IMR-90 (cell line): ENCODE data around the gene KIAA0825. TPM values are rescaled to one million over a fixed set of nuclear protein-coding genes. Genes with fewer than 3 reads are reported as not detected.

Source experiments
- ATAC-seq: fragments of 200-7000 bp; cut with Tn5 transposase; 2 replicates; pipeline ENCODE4 v1.9.1; 2020; ENCODE audit warnings: low read depth, mild to moderate bottlenecking, moderate library complexity
- BruUV-seq: library from RNA; stranded (reverse); fragments of 400-500 nt; replicated peaks from 2 replicates; lab custom pipeline; 2021; lab: Mats Ljungman, UMichigan
- CTCF ChIA-PET: fragments of 300-600 bp; formaldehyde crosslinking; extraction: SDS; loops from one replicate; lab custom pipeline; 2021; ENCODE audit warnings: antibody characterized with exemption; lab: Yijun Ruan, JAX
- POLR2A ChIA-PET: fragments of 300-600 bp; sonication (Branson Sonifier 250); formaldehyde crosslinking; loops from one replicate; lab custom pipeline; 2022; ENCODE audit warnings: antibody characterized with exemption; ENCODE audit not compliant: unreplicated experiment; lab: Charles Lee
- DNase-seq: peaks from one replicate; pipeline ENCODE4 v3.0.0; 2013
- H2AFZ ChIP-seq: replicated peaks from 2 replicates; pipeline ENCODE3; 2013; ENCODE audit warnings: low read length, mild to moderate bottlenecking; ENCODE audit not compliant: poor library complexity
- H2AK5ac ChIP-seq: 2 replicates; pipeline ENCODE4 v1.6.1; 2013; ENCODE audit warnings: low read depth, low read length, inconsistent platforms
- H2AK9ac ChIP-seq: replicated peaks from 2 replicates; pipeline ENCODE3; 2013; ENCODE audit warnings: mild to moderate bottlenecking, low read depth, low read length, moderate library complexity; ENCODE audit not compliant: poor library complexity
- H2BK120ac ChIP-seq: 2 replicates; pipeline ENCODE4 v1.6.1; 2013; ENCODE audit warnings: low read depth, low read length, inconsistent platforms
- H2BK15ac ChIP-seq: 3 replicates; pipeline ENCODE4 v1.6.1; 2013; ENCODE audit warnings: low read depth, low read length, inconsistent platforms
- H2BK20ac ChIP-seq: 2 replicates; pipeline ENCODE4 v1.6.1; 2013; ENCODE audit warnings: low read depth, mild to moderate bottlenecking, inconsistent platforms, low read length, moderate library complexity
- H2BK5ac ChIP-seq: 2 replicates; pipeline ENCODE4 v1.6.1; 2013; ENCODE audit warnings: mild to moderate bottlenecking, low read depth, low read length, inconsistent platforms; ENCODE audit not compliant: poor library complexity, severe bottlenecking
- H3K14ac ChIP-seq: replicated peaks from 2 replicates; pipeline ENCODE4 v1.6.1; 2013; ENCODE audit warnings: low read depth, low read length, inconsistent platforms
- H3K18ac ChIP-seq: 2 replicates; pipeline ENCODE4 v1.6.1; 2013; ENCODE audit warnings: low read depth, low read length, control low read depth
- H3K23ac ChIP-seq: 2 replicates; pipeline ENCODE4 v1.6.1; 2013; ENCODE audit warnings: low read depth, low read length, inconsistent platforms
- H3K27ac ChIP-seq: 2 replicates; pipeline ENCODE4 v1.5.1; 2013; ENCODE audit warnings: mild to moderate bottlenecking, control low read depth, low read length; ENCODE audit not compliant: insufficient read depth
- H3K27me3 ChIP-seq: 2 replicates; pipeline ENCODE4 v1.6.1; 2013; ENCODE audit warnings: low read length; ENCODE audit not compliant: control insufficient read depth, insufficient read depth
- H3K36me3 ChIP-seq: 2 replicates; pipeline ENCODE4 v1.6.1; 2013; ENCODE audit warnings: low read length, mixed read lengths; ENCODE audit not compliant: control insufficient read depth, insufficient read depth
- H3K4ac ChIP-seq: 2 replicates; pipeline ENCODE4 v1.6.1; 2013; ENCODE audit warnings: low read depth, low read length, inconsistent platforms
- H3K4me1 ChIP-seq: 2 replicates; pipeline ENCODE4 v1.6.1; 2013; ENCODE audit warnings: low read length, mixed read lengths; ENCODE audit not compliant: control insufficient read depth, insufficient read depth
- H3K4me2 ChIP-seq: 2 replicates; pipeline ENCODE4 v1.6.1; 2013; ENCODE audit warnings: low read depth, mild to moderate bottlenecking, control low read depth, low read length, moderate library complexity
- H3K4me3 ChIP-seq: 2 replicates; pipeline ENCODE4 v1.5.1; 2013; ENCODE audit warnings: low read depth, mild to moderate bottlenecking, control low read depth, low read length, moderate library complexity; ENCODE audit not compliant: insufficient read depth
- H3K56ac ChIP-seq: 2 replicates; pipeline ENCODE4 v1.6.1; 2013; ENCODE audit warnings: low read length, inconsistent platforms; ENCODE audit not compliant: insufficient read depth; ENCODE audit errors: extremely low read depth
- H3K79me1 ChIP-seq, 2 experiments: 2 replicates each; pipeline ENCODE4 v1.6.1; 2013; ENCODE audit warnings: low read length in 2 of 2, inconsistent platforms in 1 of 2, low read depth in 1 of 2
- H3K9ac ChIP-seq: 2 replicates; pipeline ENCODE4 v1.6.1; 2013; ENCODE audit warnings: low read depth, low read length, control low read depth
- H3K9me1 ChIP-seq: 2 replicates; pipeline ENCODE4 v1.6.1; 2013; ENCODE audit warnings: low read length, inconsistent platforms; ENCODE audit not compliant: insufficient read depth
- H3K9me3 ChIP-seq: 2 replicates; pipeline ENCODE4 v1.6.1; 2013; ENCODE audit warnings: low read length; ENCODE audit not compliant: control insufficient read depth, insufficient read depth
- H4K20me1 ChIP-seq: 2 replicates; pipeline ENCODE4 v1.6.1; 2013; ENCODE audit warnings: low read length, inconsistent platforms; ENCODE audit not compliant: insufficient read depth
- H4K5ac ChIP-seq: 2 replicates; pipeline ENCODE4 v1.6.1; 2013; ENCODE audit warnings: mild to moderate bottlenecking, low read depth, low read length, control low read depth
- H4K8ac ChIP-seq, 2 experiments: 2 replicates each; pipeline ENCODE4 v1.6.1; 2013; ENCODE audit warnings: low read depth in 2 of 2, low read length in 2 of 2, control low read depth in 1 of 2, inconsistent platforms in 1 of 2
- H4K91ac ChIP-seq: 2 replicates; pipeline ENCODE4 v1.6.1; 2013; ENCODE audit warnings: low read depth, low read length, inconsistent platforms; ENCODE audit not compliant: insufficient read depth
- FOS ChIP-seq: fragments of 150-350 bp; IDR thresholded peaks from 2 replicates; pipeline ENCODE4 v1.6.1; 2016; ENCODE audit warnings: low read depth, low read length
- MAZ ChIP-seq: IDR thresholded peaks from 2 replicates; pipeline ENCODE4 v1.6.1; 2012; ENCODE audit warnings: low read depth, mild to moderate bottlenecking, low read length, improper control_type of control experiment, moderate library complexity, borderline replicate concordance
- MXI1 ChIP-seq: IDR thresholded peaks from 2 replicates; pipeline ENCODE4 v1.6.1; 2012; ENCODE audit warnings: low read depth, mild to moderate bottlenecking, low read length, moderate library complexity, borderline replicate concordance
- RAD21 ChIP-seq: IDR thresholded peaks from 2 replicates; pipeline ENCODE4 v1.6.1; 2012; ENCODE audit warnings: low read length, improper control_type of control experiment
- dilution Hi-C: fragments of 300-500 bp; cut with HindIII; formaldehyde crosslinking; loops from one replicate; pipeline ENCODE4 v1.14.3; 2018; ENCODE audit warnings: low sequenced_read_pairs; ENCODE audit not compliant: unreplicated experiment
- in situ Hi-C: fragments of 300-500 bp; cut with MboI; formaldehyde crosslinking; loops from 3 replicates; pipeline ENCODE4 v1.14.3; 2019; ENCODE audit warnings: low sequenced_read_pairs, inconsistent platforms, mixed read lengths
- intact Hi-C: fragments of 100-400 bp; cut with micrococcal nuclease; formaldehyde crosslinking; loops from 2 replicates; pipeline ENCODE4 v1.10.0; 2022
- polyA plus RNA-seq, 3 experiments: library from polyadenylated mRNA; depleted of rRNA; stranded (reverse); fragments of >200 nt; gene quantifications; 2 replicates each; pipeline ENCODE4 v1.2.3, GENCODE V29; 2012; ENCODE audit warnings: low replicate concordance in 1 of 3
- total RNA-seq: library from RNA; depleted of rRNA; stranded (reverse); fragments of >200 nt; gene quantifications from 2 replicates; pipeline ENCODE4 v1.2.3, GENCODE V29; 2012

Gene KIAA0825
- total and polyA plus RNA-seq, 2 of the 4 experiments (the other 2 are of a cell fraction), result 0.46 to 1.8 TPM

DNA sequence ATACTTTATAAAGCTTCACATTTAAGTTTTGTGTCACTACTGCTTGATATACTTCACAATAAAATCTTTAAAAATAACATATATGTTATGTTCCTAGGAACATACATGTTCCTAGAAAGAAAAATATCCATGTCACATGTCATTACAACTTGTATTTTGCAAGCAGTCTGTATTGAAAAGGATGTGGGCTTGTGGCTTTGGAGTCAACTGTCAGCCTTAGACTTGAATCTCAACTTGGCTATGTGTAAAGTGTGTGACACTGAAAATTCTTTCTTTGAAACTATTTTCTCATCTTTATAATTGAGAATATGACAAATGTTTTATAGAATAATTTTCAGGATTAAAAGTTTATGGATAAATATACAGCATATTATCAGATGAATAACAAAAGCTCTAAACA is 273.1 kb downstream of the KIAA0825 start:
- H3K4me2 ChIP-seq, result no peak overlapping the region
- H3K9me1 ChIP-seq, result no peaks in the 10 kb centered on the region
- DNase-seq (no peak), ATAC-seq (no peak)
- intact Hi-C loops, result no loop called here
- H3K23ac ChIP-seq, result no peak overlapping the region
- no peaks in the 10 kb centered on the region for H3K27me3 ChIP-seq
- H3K4me3 ChIP-seq, result no peak overlapping the region
- no peak for TF ChIP-seq MXI1
- no peak for TF ChIP-seq FOS
- TF ChIP-seq MAZ, result no peak
- TF ChIP-seq RAD21, result no peak
- ChIA-PET POLR2A (no interaction called here), CTCF (no interaction called here)
- no peak overlapping the region for H2BK15ac ChIP-seq
- H3K56ac ChIP-seq, result no peak overlapping the region
- H2AK5ac ChIP-seq, result no peak overlapping the region
- no peak overlapping the region for H3K9ac ChIP-seq
- no peak overlapping the region for H2BK5ac ChIP-seq
- no peak overlapping the region for H2BK20ac ChIP-seq
- dilution Hi-C loops, result no loop called here
- H3K9me3 ChIP-seq, result no peaks in the 10 kb centered on the region
- no peak overlapping the region for H4K5ac ChIP-seq
- no peaks in the 10 kb centered on the region for H3K4me1 ChIP-seq
- H3K36me3 ChIP-seq, result no peaks in the 10 kb centered on the region
- H4K8ac ChIP-seq, result no peak overlapping the region
- no peak overlapping the region for H2AK9ac ChIP-seq
- H3K27ac ChIP-seq, result no peak overlapping the region
- no peak overlapping the region for H3K18ac ChIP-seq
- no peaks in the 10 kb centered on the region for H4K20me1 ChIP-seq
- in situ Hi-C loops, result no loop called here
- no peak overlapping the region for H4K91ac ChIP-seq
- no peak overlapping the region for H2BK120ac ChIP-seq
- no peaks in the 10 kb centered on the region for H3K79me1 ChIP-seq
- no TSS peak for BruUV-seq
- H2AFZ ChIP-seq, result no peak overlapping the region
- H3K14ac ChIP-seq, result no peak overlapping the region
- H3K4ac ChIP-seq, result no peak overlapping the region
